HepG2 (cell line): ENCODE results near the gene TSPAN31. TPM values are rescaled to one million over a fixed set of nuclear protein-coding genes. Genes with fewer than 3 reads are reported as not detected.
A peak's percentile ranks its signal among the peaks of the same experiment; 100 is the strongest.

Experiments
- KLF12 ChIP-seq: sonication (generic); formaldehyde crosslinking; IDR thresholded peaks from 2 replicates; pipeline ENCODE4 v1.4.0; 2020; ENCODE audit warnings: missing genetic modification reagents, borderline replicate concordance
- KLF15 ChIP-seq: sonication (generic); formaldehyde crosslinking; IDR thresholded peaks from 2 replicates; pipeline ENCODE4 v1.8.1; 2023; ENCODE audit warnings: borderline replicate concordance, mild to moderate bottlenecking, inconsistent platforms, missing genetic modification reagents, mixed read lengths
- PCBP1 ChIP-seq: fragments of 200-400 bp; formaldehyde crosslinking; IDR thresholded peaks from 2 replicates; pipeline ENCODE4 v1.6.1; 2017; ENCODE audit warnings: mild to moderate bottlenecking, low read depth, low read length, borderline replicate concordance
- PHF8 ChIP-seq: sonication (generic); formaldehyde crosslinking; IDR thresholded peaks from 2 replicates; pipeline ENCODE4 v1.5.0; 2020; ENCODE audit warnings: missing genetic modification reagents
- RAD21 ChIP-seq: fragments of 450-650 bp; formaldehyde crosslinking; IDR thresholded peaks from 2 replicates; pipeline ENCODE4 v1.5.0; 2020; ENCODE audit warnings: mild to moderate bottlenecking
- SYNCRIP ChIP-seq: fragments of 200-400 bp; formaldehyde crosslinking; IDR thresholded peaks from 2 replicates; pipeline ENCODE4 v1.6.1; 2018; ENCODE audit warnings: mild to moderate bottlenecking, low read depth, low read length; ENCODE audit not compliant: insufficient read depth
- TRIM24 ChIP-seq: sonication (generic); formaldehyde crosslinking; IDR thresholded peaks from 2 replicates; pipeline ENCODE4 v1.8.0; 2022; ENCODE audit warnings: mild to moderate bottlenecking, missing genetic modification reagents
- YEATS4 ChIP-seq: sonication (generic); formaldehyde crosslinking; IDR thresholded peaks from 2 replicates; pipeline ENCODE4 v1.4.0; 2020; ENCODE audit warnings: missing genetic modification reagents, borderline replicate concordance
- ZFP82 ChIP-seq: sonication (generic); formaldehyde crosslinking; IDR thresholded peaks from 2 replicates; pipeline ENCODE4 v1.5.1; 2020; ENCODE audit warnings: mild to moderate bottlenecking, missing genetic modification reagents, borderline replicate concordance
- ZFY ChIP-seq: sonication (generic); formaldehyde crosslinking; IDR thresholded peaks from 2 replicates; pipeline ENCODE4 v1.4.0; 2020; ENCODE audit warnings: missing genetic modification reagents
- ZNF263 ChIP-seq: sonication (generic); formaldehyde crosslinking; IDR thresholded peaks from 2 replicates; pipeline ENCODE4 v1.4.0; 2020; ENCODE audit warnings: missing genetic modification reagents
- ZNF335 ChIP-seq: sonication (generic); formaldehyde crosslinking; IDR thresholded peaks from 2 replicates; pipeline ENCODE4 v1.4.0; 2020; ENCODE audit warnings: missing genetic modification reagents
- ZNF552 ChIP-seq: sonication (generic); formaldehyde crosslinking; IDR thresholded peaks from 2 replicates; pipeline ENCODE4 v1.9.0; 2022; ENCODE audit warnings: missing genetic modification reagents, mild to moderate bottlenecking, borderline replicate concordance
- ZNF572 ChIP-seq: sonication (generic); formaldehyde crosslinking; IDR thresholded peaks from 2 replicates; pipeline ENCODE4 v1.5.1; 2020; ENCODE audit warnings: mild to moderate bottlenecking, missing genetic modification reagents
- ZNF83 ChIP-seq: sonication (generic); formaldehyde crosslinking; IDR thresholded peaks from 2 replicates; pipeline ENCODE4 v1.4.0; 2020; ENCODE audit warnings: missing genetic modification reagents, mild to moderate bottlenecking, borderline replicate concordance
- polyA plus RNA-seq, 8 experiments: library from polyadenylated mRNA; depleted of rRNA in 3 of 8; stranded (reverse) in 7 of 8; unstranded in 1 of 8; fragments of >200 nt; fragmentation: Illumina TruSeq in 4 of 8; extraction: Trizol in 4 of 8; gene quantifications; 2 replicates each; pipeline versions ENCODE4 v1.2.1 to v1.2.3, GENCODE V29; 2011 to 2016; ENCODE audit warnings: low read depth in 4 of 8, missing spikeins in 1 of 8, mixed read lengths in 1 of 8; ENCODE audit not compliant: insufficient read depth in 1 of 8
- total RNA-seq, 5 experiments: library from RNA; depleted of rRNA; stranded (reverse); fragments of >200 nt; fragmentation: Illumina TruSeq; extraction: Trizol; gene quantifications; 2 replicates each; pipeline ENCODE4 v1.2.3, GENCODE V29; 2016; ENCODE audit warnings: low read depth in 1 of 5
- TF ChIP-seq, protein P1 (sequence below): sonication (generic); formaldehyde crosslinking; IDR thresholded peaks from 2 replicates; pipeline ENCODE4 v1.9.0; 2021; ENCODE audit warnings: missing genetic modification reagents, mild to moderate bottlenecking, borderline replicate concordance
- TF ChIP-seq, protein P2 (sequence below): sonication (generic); formaldehyde crosslinking; IDR thresholded peaks from 2 replicates; pipeline ENCODE4 v1.4.0; 2020; ENCODE audit warnings: mild to moderate bottlenecking, missing genetic modification reagents
- TF ChIP-seq, protein P3 (sequence below): sonication (generic); formaldehyde crosslinking; IDR thresholded peaks from 2 replicates; pipeline ENCODE4 v1.5.0; 2020; ENCODE audit warnings: mild to moderate bottlenecking, missing genetic modification reagents
- TF ChIP-seq, protein P4 (sequence below): sonication (generic); formaldehyde crosslinking; IDR thresholded peaks from 2 replicates; pipeline ENCODE4 v1.8.0; 2022; ENCODE audit warnings: missing genetic modification reagents, mild to moderate bottlenecking, moderate library complexity, borderline replicate concordance

TSPAN31 gene
- total and polyA plus RNA-seq, 2 of the 13 experiments (the other 11 are each of a cell fraction or from before 2014, with no cell fraction given) = 10.4 to 24.6 TPM

DNA sequence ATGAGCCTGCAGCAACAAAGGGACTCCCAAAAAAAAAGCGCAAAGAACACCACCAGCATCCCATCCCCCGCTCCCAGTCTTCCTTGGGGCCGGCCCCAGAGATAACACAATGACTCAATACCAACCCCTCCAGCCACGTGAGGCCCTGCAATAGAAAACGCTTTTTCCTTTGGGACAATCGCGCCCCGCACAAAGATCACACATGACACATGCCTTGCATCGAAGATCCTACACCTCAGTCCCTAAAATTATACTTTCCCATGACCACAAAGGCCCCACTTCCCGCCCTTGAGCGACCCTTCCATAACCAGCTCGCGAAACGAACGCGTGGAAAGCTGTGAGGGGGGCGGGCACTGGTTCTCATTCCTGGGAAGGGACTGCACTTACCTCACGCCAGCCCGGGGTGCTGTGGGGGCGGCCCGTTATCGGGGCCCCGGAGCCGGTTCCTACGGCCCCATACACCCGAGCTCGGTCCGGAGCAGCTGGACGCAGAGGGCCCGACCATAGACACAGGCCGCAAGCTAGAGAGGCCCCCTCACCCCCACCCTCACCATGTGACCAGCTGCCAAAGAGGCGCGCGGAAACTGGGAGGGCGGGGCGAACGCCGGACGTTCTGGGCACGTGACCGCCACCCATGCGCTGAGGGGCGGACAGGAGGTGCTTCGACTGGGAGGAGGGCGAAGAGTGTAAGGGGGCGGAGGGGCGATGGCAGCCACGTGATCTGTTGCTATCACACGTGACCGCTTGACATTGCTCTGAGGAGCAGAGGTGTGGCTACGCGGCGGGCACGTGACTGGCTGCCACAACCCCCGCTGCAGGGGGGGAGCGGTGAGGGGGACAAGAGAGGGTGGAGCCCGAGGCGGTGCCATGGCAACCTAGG lies 7.2 kb downstream of the TSPAN31 start, which contains the start of gene CDK4 (continued):
- TF ChIP-seq, protein P1, sequence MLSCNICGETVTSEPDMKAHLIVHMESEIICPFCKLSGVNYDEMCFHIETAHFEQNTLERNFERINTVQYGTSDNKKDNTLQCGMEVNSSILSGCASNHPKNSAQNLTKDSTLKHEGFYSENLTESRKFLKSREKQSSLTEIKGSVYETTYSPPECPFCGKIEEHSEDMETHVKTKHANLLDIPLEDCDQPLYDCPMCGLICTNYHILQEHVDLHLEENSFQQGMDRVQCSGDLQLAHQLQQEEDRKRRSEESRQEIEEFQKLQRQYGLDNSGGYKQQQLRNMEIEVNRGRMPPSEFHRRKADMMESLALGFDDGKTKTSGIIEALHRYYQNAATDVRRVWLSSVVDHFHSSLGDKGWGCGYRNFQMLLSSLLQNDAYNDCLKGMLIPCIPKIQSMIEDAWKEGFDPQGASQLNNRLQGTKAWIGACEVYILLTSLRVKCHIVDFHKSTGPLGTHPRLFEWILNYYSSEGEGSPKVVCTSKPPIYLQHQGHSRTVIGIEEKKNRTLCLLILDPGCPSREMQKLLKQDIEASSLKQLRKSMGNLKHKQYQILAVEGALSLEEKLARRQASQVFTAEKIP (CRISPR knock-in tag) = no peak
- TF ChIP-seq KLF12 (CRISPR knock-in tag) = peak; percentile 94
- TF ChIP-seq ZNF335 (CRISPR knock-in tag) = 0 out of 2 replicates have a peak, but pooled peaks have one; percentile 49
- TF ChIP-seq PCBP1 = 0 out of 2 replicates have a peak, but pooled peaks have one; percentile 88
- TF ChIP-seq ZNF83 (CRISPR knock-in tag) = no peak
- TF ChIP-seq ZNF572 (CRISPR knock-in tag) = no peak
- TF ChIP-seq, protein P2, sequence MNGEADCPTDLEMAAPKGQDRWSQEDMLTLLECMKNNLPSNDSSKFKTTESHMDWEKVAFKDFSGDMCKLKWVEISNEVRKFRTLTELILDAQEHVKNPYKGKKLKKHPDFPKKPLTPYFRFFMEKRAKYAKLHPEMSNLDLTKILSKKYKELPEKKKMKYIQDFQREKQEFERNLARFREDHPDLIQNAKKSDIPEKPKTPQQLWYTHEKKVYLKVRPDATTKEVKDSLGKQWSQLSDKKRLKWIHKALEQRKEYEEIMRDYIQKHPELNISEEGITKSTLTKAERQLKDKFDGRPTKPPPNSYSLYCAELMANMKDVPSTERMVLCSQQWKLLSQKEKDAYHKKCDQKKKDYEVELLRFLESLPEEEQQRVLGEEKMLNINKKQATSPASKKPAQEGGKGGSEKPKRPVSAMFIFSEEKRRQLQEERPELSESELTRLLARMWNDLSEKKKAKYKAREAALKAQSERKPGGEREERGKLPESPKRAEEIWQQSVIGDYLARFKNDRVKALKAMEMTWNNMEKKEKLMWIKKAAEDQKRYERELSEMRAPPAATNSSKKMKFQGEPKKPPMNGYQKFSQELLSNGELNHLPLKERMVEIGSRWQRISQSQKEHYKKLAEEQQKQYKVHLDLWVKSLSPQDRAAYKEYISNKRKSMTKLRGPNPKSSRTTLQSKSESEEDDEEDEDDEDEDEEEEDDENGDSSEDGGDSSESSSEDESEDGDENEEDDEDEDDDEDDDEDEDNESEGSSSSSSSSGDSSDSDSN = peak; percentile 82
- TF ChIP-seq RAD21 (CRISPR knock-in tag) = peak; percentile 34; the same call in 1 of the 2 replicates
- peak; percentile 98; the same call in 1 of the 2 replicates for TF ChIP-seq ZFP82 (CRISPR knock-in tag)
- TF ChIP-seq SYNCRIP = no peak
- TF ChIP-seq, protein P3, sequence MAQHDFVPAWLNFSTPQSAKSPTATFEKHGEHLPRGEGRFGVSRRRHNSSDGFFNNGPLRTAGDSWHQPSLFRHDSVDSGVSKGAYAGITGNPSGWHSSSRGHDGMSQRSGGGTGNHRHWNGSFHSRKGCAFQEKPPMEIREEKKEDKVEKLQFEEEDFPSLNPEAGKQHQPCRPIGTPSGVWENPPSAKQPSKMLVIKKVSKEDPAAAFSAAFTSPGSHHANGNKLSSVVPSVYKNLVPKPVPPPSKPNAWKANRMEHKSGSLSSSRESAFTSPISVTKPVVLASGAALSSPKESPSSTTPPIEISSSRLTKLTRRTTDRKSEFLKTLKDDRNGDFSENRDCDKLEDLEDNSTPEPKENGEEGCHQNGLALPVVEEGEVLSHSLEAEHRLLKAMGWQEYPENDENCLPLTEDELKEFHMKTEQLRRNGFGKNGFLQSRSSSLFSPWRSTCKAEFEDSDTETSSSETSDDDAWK = no peak
- TF ChIP-seq, protein P4, sequence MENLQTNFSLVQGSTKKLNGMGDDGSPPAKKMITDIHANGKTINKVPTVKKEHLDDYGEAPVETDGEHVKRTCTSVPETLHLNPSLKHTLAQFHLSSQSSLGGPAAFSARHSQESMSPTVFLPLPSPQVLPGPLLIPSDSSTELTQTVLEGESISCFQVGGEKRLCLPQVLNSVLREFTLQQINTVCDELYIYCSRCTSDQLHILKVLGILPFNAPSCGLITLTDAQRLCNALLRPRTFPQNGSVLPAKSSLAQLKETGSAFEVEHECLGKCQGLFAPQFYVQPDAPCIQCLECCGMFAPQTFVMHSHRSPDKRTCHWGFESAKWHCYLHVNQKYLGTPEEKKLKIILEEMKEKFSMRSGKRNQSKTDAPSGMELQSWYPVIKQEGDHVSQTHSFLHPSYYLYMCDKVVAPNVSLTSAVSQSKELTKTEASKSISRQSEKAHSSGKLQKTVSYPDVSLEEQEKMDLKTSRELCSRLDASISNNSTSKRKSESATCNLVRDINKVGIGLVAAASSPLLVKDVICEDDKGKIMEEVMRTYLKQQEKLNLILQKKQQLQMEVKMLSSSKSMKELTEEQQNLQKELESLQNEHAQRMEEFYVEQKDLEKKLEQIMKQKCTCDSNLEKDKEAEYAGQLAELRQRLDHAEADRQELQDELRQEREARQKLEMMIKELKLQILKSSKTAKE = peak; percentile 56; the same call in 1 of the 2 replicates
- peak; percentile 97 for TF ChIP-seq ZFY (CRISPR knock-in tag)
- no peak for TF ChIP-seq TRIM24 (CRISPR knock-in tag)
- TF ChIP-seq ZNF263 (CRISPR knock-in tag) = peak; percentile 84
- no peak for TF ChIP-seq KLF15 (CRISPR knock-in tag)
- peak; percentile 95 for TF ChIP-seq YEATS4 (CRISPR knock-in tag)
- TF ChIP-seq ZNF552 (CRISPR knock-in tag) = peak; percentile 89
- TF ChIP-seq PHF8 (CRISPR knock-in tag) = peak; percentile 88
